Fibroblast of skin of abdomen (primary cell): ENCODE data around the gene SLC26A6.
A peak's percentile ranks its signal among the peaks of the same experiment; 100 is the strongest.

Experiments
- DNase-seq: peaks from one replicate; pipeline ENCODE4 v3.0.0-alpha.2; 2013

SLC26A6 gene

DNA sequence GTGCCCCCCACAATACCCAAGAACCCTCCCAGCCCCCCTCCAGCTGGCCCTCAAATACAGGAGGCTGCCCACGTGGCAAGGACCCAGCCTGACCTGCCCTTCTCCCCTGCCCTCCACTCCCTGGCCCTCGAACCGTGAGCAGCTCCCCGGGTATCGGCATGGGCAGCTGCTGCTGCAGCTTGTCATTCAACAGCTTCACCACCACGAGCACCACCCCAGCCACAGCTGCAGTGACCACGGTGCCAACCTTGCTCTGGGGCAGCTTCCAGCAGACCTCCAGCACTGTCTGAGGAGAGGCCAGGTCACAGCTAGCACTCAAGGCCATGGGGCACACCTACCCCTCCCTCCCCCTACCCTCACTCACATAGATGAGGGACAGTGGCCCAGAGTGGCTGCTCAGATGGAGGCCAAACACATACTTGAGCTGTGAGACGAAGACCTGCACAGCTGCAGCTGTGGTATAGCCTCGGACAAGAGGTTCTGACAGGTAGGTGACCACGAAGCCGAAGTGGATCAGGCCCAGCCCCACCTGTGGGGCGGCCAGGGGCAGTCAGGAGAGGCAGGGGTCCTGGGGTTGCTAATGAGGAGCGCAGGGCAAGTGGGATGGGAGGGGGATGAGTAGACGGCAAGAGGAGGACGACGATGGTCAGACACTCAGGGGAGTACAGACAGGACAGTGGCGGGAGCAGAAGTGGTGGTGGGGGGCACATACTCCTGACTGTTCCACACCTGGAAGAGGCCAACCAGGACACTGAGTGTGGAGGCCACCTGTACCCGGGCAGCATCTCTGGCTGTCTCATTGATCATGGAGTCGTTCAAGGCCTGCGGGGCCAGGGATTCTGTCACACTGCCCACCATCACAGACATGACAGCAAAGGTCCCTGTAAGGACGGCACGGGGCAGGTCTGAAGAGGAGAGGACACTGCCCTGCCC is 3.5 kb downstream of the SLC26A6 start:
- no peak for DNase-seq

DNA sequence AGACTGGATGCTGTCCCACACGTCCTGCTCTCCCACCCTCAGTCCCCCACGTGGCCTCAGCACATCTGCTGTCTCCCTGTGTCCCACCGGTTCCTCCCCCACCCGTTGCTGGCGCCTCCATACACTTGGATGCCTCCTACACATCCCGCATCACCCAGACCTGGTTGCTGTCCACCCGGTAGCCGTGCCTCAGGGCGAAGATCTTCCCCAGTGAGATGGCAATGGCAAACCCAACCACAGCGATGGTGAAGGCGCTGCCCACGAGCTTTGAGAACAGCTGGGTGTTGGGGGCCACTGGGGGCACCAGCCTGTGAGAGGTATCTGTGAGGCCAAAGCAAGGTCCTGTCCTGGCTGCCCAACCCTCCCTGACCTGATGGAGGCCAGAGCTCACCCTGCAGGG is 4.4 kb downstream of the SLC26A6 start:
- DNase-seq: no peak

DNA sequence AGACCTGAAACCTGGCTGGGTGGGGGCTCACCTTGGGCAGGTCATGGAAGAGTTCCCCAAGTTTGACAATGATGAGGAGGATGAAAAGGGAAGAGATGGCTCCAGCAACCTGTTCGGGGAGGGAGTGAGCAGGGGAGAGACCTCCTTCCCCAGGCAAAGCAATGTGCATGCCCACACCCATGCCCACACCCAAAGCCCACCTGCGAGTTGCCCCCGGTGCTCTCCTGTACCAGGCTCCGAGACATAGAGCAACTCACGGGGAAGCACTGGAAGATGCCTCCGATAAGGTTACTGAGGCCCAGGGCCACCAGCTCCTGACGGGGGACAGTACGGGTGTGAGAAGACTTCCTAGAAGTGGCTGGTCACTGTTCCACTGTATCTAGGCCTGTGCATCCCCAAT is 4.9 kb downstream of the SLC26A6 start:
- DNase-seq: no peak

DNA sequence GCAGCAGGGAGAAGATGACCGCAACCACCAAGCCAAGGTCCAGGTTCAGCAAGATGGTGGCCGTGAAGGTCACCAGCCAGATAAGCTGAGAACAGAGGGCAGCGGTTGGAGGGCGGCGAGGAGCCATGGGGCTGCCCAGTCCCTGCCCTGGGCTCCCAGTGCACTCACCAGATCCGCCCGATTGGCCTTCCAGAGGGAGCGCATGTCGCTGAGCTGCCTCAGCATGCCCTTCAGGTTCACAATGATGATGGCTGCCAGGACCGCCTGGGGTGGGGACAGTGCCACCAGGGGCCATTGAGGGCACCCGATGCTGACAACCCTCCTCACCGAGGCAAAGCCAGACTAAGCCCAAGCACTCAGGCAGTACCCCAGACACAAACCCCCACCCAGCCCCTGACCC is 5.4 kb downstream of the SLC26A6 start:
- no peak for DNase-seq

DNA sequence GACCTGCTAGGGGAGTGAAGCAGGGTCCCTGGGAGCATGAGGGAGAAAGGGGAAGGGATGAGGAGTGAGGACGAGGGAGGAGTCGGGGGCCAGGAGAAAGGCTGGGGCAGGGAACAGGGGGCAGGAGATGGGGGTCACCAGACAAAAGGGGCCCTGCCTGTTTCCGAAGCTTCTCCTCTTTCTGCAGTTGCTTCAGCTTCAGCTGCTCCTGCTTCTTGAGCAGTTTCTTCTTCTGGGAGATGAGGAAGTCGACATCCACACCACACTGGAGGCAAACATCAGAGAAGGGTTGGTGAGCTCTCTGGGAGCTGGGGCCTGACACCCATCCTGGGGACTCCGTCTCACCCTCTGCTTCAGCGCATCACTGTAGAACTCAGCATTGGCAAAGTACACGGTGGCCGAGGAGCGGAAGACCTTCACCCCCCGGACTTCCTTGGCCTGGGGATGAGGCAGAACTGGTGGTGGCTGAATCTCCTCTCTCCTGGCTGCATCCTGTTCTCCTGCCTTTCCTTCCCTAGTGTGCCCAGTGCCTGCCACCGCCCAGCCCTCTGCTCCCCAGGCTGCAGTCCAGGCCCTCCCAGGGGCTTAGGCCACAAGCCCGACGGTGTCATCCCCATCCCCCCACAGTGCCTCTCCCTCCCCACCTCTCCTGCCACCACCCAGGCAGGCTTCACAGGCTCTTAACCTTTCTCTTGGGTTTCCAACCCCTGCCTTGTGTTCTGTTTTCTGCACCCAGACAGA is 6.8 kb downstream of the SLC26A6 start:
- no peak for DNase-seq

DNA sequence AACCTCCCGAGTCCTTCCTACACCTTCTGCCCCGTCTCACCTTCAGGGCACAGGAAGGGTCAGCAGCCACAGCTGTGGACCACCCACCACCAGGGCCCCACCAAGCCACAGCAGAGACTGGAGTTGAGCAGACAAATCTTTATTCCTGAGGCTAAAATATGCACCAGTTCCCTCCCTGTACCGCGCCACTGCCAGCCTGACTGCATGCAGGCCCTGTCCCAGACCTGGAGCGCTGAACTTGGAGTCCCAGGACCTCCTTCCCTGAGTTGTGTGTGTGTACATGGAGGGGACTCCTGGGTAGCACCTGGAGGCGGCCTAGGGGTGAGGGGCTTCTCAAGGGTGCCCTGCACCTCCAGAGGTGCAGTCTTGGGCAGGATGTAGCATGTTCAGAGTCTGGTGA is 9.7 kb downstream of the SLC26A6 start:
- DNase-seq: no peak

DNA sequence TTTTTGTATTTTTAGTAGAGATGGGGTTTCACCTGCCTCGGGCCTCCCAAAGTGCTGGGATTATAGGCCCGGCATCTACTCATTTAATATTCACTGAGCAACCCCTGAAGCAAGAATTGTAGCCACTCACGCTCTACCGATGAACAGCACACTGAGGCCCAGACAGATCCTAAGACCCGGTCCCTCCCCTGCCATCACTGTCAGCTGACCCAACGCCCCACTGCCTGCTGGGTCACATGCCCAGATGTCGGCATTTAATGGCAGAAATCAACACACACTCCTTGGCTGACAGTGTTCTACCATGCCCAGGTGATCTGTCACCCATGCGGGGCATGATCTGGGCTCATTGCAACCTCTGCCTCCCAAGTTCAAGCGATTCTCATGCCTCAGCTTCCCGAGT is 10.5 kb downstream of the SLC26A6 start:
- DNase-seq: no peak

DNA sequence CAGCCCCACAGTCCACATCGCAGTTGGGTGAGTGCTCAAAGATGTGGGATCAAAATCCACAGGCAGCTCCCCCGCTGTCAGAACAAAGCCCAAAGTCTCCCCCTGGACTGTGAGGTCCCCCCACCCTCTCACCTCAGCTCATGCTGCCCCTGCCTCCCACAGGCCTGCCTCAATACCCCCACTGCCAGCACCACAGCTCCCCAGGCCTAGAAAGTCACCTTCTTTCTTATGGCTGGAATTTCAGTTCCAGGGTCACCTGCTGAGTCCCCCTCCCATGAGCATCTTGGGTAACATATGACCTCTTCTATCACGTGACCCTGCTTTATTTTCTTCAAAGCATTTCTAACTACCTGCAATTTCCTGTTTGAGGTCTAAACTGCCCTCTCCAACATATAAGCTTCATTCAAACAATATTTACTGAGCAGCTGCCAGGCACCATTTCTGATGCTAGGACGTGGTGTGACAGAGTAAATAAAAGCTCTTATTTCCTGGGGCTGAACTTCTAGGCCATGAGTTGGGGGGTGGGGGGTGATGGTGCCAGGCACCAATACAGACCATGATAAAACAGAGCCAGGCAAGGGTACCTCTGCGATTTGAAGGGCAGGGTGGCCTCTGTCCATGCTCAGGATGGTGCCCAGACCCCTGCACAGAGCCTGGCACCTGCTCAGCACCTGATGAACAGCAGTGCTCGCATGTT is 11.3 kb downstream of the SLC26A6 start:
- no peak for DNase-seq

DNA sequence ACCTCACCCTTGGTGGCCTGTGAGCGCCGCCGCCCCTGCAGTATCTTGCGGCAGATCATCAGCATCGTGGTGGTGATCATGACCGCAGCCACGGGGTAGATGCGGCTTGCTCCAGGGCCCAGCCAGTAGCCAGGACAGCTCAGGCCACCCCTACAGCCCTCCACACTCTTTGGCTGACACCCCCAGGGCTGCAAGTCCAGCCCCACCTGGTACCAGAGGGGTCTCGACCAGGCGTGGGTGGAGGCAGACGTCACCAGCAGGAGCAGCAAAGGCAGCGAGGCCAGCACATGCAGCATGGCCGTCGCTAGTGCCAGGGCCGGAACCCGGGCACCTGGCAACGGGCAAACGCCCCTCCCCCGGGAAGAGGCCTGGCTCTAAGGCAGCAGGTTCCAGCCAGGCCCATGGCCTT is 13.8 kb downstream of the SLC26A6 start, which contains the start of gene TMEM89:
TSS of gene TMEM89 (minus strand) at position 309 of the 409 bp plus-strand sequence. CDS start at position 296, 13 bp downstream.
- no peak for DNase-seq

DNA sequence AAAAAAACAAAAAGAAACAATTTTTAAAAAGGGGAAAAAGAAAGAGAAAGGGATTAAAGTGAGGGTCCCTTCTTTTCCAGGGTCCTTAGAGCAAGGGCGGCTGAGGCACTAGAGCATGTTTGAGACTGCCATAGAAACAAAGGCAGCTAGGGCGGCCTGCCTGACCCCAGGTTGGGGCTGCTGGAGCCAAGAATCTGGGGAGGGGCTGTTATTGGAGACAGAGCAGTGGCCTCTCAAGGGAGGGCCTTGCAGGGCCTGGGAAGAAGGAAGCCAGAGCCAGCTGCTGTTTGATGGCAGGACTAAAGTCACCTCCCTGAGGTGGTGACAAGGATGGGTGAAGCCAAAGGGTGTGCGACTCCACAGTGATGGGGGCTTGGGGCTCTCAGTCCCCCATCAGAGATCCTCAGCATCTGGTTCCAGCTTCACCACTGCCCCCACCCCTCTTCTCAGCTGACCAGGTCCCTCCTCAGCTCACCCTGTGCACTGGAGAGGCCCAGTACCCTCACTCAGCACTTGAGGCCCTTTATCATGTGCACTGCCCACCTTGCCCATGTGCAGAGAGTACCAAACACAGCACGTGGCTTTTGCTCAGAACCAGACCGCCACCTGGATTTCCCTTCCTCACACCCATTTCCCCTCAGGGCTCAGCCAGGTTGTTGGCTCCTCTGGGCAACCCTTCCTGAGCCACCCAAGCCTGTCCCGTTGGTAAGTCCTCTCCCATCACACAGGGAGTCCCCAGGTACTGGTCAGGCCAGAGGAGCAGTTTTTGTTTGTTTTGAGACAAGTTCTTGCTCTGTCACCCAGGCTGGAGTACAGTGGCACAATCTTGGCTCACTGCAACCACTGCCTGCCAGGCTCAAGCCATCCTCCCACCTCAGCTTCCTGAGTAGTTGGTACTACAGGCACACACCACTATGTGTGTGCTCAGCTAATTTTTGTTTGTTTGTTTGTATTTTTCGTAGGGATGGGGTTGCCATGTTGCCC is 15.4 kb downstream of the SLC26A6 start:
- DNase-seq: no peak

DNA sequence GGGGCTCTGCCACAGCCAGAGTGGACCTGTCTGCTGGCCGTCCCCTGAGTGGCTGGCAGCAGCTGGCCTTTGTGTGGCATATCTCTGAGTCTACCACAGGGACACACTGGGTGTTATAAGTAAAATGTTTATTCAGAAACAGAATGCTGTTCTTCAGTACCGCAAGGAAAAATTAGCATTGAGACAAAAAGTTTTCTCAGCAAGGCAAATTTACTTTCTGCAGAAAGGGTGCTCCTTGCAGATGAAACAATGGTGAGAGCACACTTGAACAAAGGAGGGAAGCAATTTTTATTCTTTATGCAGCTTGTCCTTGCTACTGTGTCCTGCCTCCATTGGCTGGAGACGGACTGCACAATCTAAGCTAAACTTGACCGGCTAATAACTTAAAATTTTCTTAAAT is 17.7 kb downstream of the SLC26A6 start:
- no peak for DNase-seq

DNA sequence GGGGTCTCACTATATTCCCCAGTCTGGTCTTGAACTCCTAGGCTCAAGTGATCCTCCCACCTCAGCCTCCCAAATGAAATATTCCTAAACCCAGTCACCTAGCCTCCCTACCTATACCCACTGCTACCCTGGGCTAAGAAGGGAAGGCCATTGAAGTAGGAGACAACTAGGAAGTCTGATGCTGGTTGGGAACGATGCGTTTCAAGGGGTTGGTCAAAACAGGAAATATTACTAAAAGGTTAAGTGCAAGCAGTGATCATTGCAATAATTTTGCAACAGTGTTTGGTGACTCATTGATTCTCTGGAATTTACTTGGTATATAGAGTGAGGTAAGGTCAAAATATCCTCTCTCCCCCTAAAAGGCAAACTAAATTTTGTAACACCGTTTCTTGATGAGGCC is 21.2 kb downstream of the SLC26A6 start:
- peak; percentile 76 for DNase-seq

DNA sequence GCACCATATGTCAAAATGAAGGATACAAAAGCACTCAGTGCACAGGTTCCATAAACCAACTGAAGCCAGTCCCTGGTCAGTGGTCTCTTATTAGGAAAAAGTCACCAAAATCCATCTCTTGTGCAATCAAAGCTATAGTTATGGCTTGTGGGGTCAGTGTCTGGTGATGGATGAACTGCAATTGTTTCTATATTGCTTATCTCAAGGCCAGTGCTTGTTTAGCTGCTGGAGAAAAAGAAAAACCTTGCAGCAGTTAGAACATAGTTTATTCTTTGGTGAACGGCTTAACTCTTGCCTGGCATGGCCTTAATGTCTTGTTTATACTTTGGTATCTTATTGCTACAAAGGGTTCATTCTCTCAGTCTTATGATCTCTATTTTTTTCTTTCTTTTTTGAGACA is 23.0 kb downstream of the SLC26A6 start:
- no peak for DNase-seq

DNA sequence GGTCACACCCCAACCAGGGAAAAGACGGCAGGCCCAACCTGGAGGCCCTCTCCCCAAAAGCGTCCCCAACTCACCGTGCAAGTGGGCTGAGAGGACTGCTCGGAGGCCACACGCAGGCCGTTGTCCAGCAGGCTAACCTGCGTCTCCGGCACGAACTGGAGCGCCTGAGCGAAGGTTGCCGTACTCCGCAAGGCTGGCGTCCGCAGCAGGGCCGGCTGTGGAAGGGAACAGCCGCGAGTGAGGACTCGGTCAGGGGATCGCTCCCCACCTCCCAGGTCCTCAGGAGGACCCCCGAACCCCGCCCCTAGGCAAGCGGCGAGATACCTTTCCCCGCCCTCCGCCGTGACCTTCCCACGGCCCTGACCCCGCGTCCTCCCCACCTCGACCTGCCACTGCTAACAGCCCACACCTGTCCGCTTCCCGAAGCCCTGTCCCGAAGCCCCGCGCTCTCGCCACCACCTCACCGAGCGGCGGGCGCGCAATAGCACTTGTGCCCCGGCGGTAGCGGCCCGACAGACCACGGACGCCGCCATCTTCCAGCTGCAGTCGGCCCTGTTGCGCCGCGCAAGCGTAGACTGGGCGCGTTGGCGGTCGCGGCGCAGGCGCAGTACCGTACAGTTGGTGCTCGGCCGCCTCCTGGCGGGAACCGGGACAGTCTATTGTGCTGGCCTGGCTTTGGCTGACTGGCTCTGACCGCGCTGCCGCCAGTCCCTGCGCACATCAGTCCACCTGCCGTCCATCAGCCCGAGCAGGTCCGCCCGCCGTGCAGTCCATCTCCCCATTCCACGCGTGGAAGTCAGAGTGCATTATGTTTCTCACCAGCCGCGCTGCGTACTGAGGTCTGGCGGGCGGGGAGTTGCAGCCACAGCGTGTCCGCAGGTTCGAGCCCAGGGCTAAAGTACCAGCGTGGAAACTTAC is 25.9 kb downstream of the SLC26A6 start, which contains the start of gene UQCRC1:
TSS of gene UQCRC1 (minus strand) at position 559 of the 918 bp plus-strand sequence. CDS start at position 533, 26 bp downstream.
- DNase-seq: peak; percentile 90

DNA sequence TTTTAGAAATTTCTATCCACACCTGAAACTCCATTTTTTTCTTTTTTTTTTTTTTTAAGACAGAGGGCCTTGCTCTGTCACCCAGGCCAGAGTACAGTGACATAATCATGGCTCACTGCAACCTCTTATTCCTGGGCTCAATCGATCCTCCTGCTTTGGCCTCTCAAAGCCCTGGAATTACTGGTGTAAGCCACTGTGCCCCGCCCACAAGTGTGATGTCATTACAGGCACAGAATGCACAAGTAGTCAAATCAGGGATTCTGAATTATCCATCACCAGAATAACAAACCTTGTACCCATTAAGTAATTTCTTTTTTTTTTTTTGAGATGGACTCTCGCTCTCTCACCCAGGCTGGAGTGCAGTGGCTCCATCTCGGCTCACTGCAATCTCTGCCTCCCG is 27.7 kb downstream of the SLC26A6 start:
- DNase-seq: no peak

DNA sequence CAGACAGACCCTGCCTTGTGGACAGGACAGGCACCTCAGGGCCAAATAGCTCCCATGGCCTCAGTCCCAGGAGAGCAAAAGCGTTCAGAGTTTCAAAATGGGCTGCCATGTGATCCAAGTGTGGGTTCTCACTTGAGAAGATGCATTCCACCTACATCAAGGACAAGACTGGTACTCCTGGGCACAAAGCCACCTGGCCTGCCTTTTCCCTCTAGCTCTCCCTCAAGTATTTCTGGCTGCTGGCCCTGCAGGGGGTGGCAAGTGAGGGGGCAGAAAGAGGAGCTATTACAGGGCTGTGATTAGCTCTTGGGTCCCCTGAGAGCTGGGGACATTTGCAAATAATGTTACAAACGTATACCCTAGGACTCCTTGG is 33.7 kb downstream of the SLC26A6 start:
- DNase-seq: no peak

DNA sequence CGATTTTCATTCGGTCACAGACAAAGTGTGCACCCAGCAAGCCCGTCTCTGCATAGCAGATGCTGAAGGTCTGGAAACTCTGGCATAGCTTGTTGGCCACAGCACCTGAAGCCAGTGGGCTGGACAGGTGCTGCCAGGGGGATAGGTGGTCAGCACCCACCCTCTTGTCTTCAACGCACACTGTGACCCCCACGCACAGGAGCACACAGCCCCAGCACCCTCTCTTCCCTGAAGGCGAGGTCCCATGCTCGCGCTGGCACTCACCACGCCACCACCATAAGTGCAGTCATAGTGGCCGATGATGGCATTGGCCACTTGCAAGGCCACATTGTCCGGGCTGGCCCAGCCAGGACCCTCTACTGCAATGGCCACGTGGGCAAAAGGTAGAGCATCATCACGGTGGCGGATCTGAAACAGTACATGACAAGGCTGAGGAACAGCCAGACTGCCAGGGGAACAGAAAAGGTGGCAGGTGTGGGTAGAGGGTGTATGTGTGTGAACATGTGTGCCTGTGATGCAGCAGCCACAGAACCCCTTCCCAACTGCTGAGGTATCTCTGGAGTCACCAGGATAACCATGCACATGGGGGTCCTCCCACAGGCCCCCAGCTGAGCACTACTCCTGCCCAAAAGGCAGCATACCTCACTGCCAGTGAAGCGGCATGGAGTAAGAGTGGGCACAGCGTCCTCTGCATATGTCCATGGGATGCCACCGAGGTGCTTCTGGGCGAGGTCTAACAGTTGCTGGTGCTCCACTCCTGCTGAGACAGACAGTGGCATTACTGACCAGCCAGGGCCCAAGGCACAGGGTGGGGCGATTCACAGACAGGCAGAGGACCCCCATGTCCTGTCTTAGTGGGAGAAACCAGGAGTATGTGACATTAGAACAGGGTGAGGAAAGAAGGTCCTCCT is 34.3 kb downstream of the SLC26A6 start:
- DNase-seq: no peak

DNA sequence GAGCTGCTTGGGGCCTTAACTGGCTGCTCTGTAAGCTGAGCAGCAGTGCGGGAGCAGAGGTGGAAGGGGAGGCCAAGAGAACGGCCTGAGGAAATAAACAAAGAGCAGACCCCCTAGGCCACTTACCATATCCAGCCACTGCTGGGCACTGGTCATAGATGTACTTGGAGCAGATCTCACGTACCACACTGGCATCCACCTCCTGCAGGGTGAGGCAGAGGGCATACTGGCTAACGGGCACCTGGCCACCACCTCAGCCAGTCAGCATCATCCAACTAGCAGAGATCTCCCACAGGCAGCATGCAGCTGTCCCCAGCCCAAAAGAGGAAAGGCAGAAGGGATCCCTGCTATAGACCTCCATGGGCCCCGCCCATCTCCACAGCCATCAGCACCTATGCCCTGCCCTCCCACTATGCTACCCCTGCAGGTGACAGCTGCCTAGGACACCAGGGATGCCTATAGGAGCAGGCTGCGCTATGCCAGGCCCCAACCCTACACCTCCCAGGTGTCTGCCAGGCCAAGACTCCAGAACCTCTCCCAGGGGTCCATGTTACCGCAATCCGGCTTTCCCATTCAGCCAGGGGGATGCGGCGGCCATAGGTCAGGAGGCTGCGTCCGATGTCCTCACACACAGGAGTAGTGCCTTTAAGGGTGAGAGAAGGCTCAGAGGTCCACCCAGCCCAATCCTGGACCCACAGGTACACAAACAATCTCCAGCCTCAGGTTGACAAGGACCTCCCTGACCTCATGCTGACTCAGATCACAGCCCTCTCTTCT is 35.6 kb downstream of the SLC26A6 start:
- no peak for DNase-seq

DNA sequence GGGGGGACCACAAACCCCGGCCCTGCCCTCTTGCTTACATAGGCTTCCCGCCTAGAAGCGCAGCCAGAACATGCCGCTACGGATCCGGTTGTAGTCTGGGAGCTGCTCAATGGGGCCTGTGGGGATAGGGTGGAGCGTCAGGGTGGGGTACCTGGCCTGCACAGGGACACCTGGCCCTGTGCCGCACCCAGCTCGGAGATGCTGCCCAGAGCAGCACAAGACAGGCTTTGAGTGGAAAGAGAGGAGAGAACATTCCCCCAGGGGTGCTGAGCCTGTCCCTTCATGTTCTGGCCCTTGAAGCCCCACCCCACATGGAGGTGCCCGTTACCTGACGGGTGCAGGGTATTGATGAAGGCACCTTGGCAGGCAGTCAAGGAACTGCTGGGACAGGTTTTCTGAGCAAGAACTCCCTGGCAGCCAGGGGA is 36.2 kb downstream of the SLC26A6 start:
- no peak for DNase-seq
